Astrocyte (in vitro differentiated cells and primary cell): Measurements from ENCODE around the gene FBXO11.

Experiments used
- CTCF ChIP-seq: IDR thresholded peaks from 2 replicates; pipeline ENCODE4 v1.5.1; 2011; ENCODE audit warnings: low read depth, mild to moderate bottlenecking, inconsistent platforms, low read length, moderate library complexity; ENCODE audit not compliant: insufficient read depth
- EZH2 ChIP-seq: IDR thresholded peaks from 2 replicates; pipeline ENCODE4 v1.6.1; 2012; ENCODE audit warnings: mild to moderate bottlenecking, low read length, inconsistent platforms; ENCODE audit not compliant: insufficient read depth

GRCh38 chr2:47891369-47892337, 14.6 kb downstream of the FBXO11 start:
- TF ChIP-seq EZH2 (no peak), CTCF (no peak)
